Astrocyte (in vitro differentiated cells and primary cell): ENCODE measurements around the gene UBE2G2. TPM values are rescaled to one million over a fixed set of nuclear protein-coding genes. Genes with fewer than 3 reads are reported as not detected.

Experiments
- DNase-seq: peaks from one replicate; pipeline ENCODE4 v3.0.0-alpha.2; 2010; ENCODE audit warnings: low read depth
- FAIRE-seq: peaks from 2 replicates; lab custom pipeline; 2011; peaks lifted over from hg19 to GRCh38; lab: Jason Lieb, UNC
- H2AFZ ChIP-seq: 2 replicates; pipeline ENCODE4 v1.6.0; 2012; ENCODE audit warnings: low read depth, low read length, inconsistent platforms
- H3K27ac ChIP-seq: 2 replicates; pipeline ENCODE4 v1.5.1; 2011; ENCODE audit warnings: low read depth, low read length, inconsistent platforms
- H3K27me3 ChIP-seq: 2 replicates; pipeline ENCODE4 v1.6.0; 2011; ENCODE audit warnings: low read length, inconsistent platforms; ENCODE audit not compliant: insufficient read depth
- H3K36me3 ChIP-seq: 2 replicates; pipeline ENCODE4 v1.5.1; 2011; ENCODE audit warnings: low read length, inconsistent platforms; ENCODE audit not compliant: insufficient read depth
- H3K4me1 ChIP-seq: 2 replicates; pipeline ENCODE4 v1.5.1; 2011; ENCODE audit warnings: low read length, inconsistent platforms; ENCODE audit not compliant: insufficient read depth
- H3K4me2 ChIP-seq: 2 replicates; pipeline ENCODE4 v1.6.0; 2012; ENCODE audit warnings: low read length, inconsistent platforms
- H3K4me3 ChIP-seq: 2 replicates; pipeline ENCODE4 v1.5.1; 2011; ENCODE audit warnings: low read depth, mild to moderate bottlenecking, low read length, inconsistent platforms; ENCODE audit not compliant: insufficient read depth
- H3K79me2 ChIP-seq: 2 replicates; pipeline ENCODE4 v1.6.0; 2012; ENCODE audit warnings: mild to moderate bottlenecking, low read length, inconsistent platforms; ENCODE audit not compliant: insufficient read depth
- H3K9ac ChIP-seq: 2 replicates; pipeline ENCODE4 v1.6.0; 2012; ENCODE audit warnings: mild to moderate bottlenecking, low read length, inconsistent platforms
- H3K9me3 ChIP-seq: 2 replicates; pipeline ENCODE4 v1.5.1; 2012; ENCODE audit warnings: low read depth, mild to moderate bottlenecking, low read length, inconsistent platforms; ENCODE audit not compliant: insufficient read depth
- H4K20me1 ChIP-seq: 2 replicates; pipeline ENCODE4 v1.6.0; 2012; ENCODE audit warnings: low read length, inconsistent platforms; ENCODE audit not compliant: insufficient read depth
- H3K27ac Mint-ChIP-seq: one replicate; pipeline ENCODE4 v1.8.0; 2021; ENCODE audit warnings: mild to moderate bottlenecking, mixed read lengths; ENCODE audit not compliant: unreplicated experiment
- H3K27me3 Mint-ChIP-seq: one replicate; pipeline ENCODE4 v1.8.0; 2021; ENCODE audit warnings: low read depth, mixed read lengths; ENCODE audit not compliant: unreplicated experiment
- H3K36me3 Mint-ChIP-seq: one replicate; pipeline ENCODE4 v1.8.0; 2021; ENCODE audit warnings: low read depth, mixed read lengths; ENCODE audit not compliant: unreplicated experiment
- H3K4me1 Mint-ChIP-seq: one replicate; pipeline ENCODE4 v1.8.0; 2021; ENCODE audit warnings: low read depth, mixed read lengths; ENCODE audit not compliant: unreplicated experiment
- H3K4me3 Mint-ChIP-seq: one replicate; pipeline ENCODE4 v1.8.0; 2021; ENCODE audit warnings: mild to moderate bottlenecking, moderate library complexity, mixed read lengths; ENCODE audit not compliant: unreplicated experiment
- H3K9me3 Mint-ChIP-seq: one replicate; pipeline ENCODE4 v1.8.0; 2021; ENCODE audit warnings: mild to moderate bottlenecking, mixed read lengths; ENCODE audit not compliant: unreplicated experiment
- EZH2 ChIP-seq: IDR thresholded peaks from 2 replicates; pipeline ENCODE4 v1.6.1; 2012; ENCODE audit warnings: mild to moderate bottlenecking, low read length, inconsistent platforms; ENCODE audit not compliant: insufficient read depth
- total RNA-seq: library from RNA; stranded (reverse); gene quantifications from 2 replicates; pipeline ENCODE4 v1.2.1, GENCODE V29; 2021
- TF ChIP-seq, protein P1 (sequence below): IDR thresholded peaks from 2 replicates; pipeline ENCODE4 v1.5.1; 2011; ENCODE audit warnings: low read depth, mild to moderate bottlenecking, inconsistent platforms, low read length, moderate library complexity; ENCODE audit not compliant: insufficient read depth

The UBE2G2 gene
- total RNA-seq, 1 donor from 2014 or later: 74.5 TPM

DNA sequence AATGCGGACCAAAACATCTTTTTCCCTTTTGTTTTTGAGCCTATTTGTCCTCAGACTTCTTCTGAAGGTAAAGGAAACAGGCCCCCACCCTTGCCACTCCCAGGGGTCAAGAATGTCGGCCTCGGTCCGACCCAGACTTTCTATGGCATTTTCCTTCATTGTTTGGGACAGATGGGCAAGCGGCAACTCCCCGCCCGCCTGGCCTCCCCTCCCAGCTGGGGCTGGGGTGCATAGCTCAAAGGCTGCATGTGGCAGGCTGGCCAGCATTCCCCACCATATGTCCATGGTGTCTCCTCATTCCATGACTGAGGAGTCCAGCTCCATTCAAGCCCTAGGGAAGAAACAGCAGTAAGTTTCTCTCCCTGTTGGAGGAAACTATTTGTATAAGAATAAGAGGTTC lies 60.9 kb downstream of the UBE2G2 start:
- Histone ChIP-seq H4K20me1 (no peaks in the 10 kb centered on the region), H3K36me3 (no peaks in the 10 kb centered on the region), H3K4me3 (no peak overlapping the region), H3K9ac (no peak overlapping the region), H3K4me2 (no peak overlapping the region), H3K79me2 (no peaks in the 10 kb centered on the region), H3K9me3 (peaks cover 32% of the 10 kb centered on the region), H2AFZ (no peak overlapping the region), H3K27ac (no peak overlapping the region), H3K27me3 (peaks cover 2% of the 10 kb centered on the region), H3K4me1 (no peaks in the 10 kb centered on the region)
- H3K27me3 Mint-ChIP-seq: peaks cover 39% of the 10 kb centered on the region
- no peak overlapping the region for H3K27ac Mint-ChIP-seq
- FAIRE-seq (no peak), DNase-seq (no peak)
- peaks cover 2% of the 10 kb centered on the region for H3K36me3 Mint-ChIP-seq
- TF ChIP-seq, protein P1, sequence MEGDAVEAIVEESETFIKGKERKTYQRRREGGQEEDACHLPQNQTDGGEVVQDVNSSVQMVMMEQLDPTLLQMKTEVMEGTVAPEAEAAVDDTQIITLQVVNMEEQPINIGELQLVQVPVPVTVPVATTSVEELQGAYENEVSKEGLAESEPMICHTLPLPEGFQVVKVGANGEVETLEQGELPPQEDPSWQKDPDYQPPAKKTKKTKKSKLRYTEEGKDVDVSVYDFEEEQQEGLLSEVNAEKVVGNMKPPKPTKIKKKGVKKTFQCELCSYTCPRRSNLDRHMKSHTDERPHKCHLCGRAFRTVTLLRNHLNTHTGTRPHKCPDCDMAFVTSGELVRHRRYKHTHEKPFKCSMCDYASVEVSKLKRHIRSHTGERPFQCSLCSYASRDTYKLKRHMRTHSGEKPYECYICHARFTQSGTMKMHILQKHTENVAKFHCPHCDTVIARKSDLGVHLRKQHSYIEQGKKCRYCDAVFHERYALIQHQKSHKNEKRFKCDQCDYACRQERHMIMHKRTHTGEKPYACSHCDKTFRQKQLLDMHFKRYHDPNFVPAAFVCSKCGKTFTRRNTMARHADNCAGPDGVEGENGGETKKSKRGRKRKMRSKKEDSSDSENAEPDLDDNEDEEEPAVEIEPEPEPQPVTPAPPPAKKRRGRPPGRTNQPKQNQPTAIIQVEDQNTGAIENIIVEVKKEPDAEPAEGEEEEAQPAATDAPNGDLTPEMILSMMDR: no peak
- H3K9me3 Mint-ChIP-seq: peaks cover 24% of the 10 kb centered on the region
- peaks cover under 1% of the 10 kb centered on the region for H3K4me1 Mint-ChIP-seq
- H3K4me3 Mint-ChIP-seq: no peak overlapping the region

DNA sequence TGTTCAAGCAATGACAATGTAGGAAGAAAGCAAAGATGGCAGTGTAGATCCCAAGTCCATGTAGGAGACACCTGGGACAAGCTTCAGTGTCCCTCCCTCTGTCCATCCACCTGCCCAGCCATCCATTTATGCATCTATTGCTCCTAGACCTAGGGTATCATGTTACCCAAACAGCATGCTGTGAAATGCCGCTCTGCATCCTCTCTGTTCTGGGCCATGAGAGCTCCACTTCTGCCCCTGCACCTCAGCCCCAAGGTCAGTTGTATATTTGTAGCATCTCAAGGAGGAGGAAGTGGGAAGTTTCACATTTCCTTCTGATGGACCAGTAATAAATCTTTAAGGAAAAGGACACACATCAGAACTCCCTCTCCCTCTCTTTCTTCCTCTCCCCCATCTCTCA lies 62.3 kb downstream of the UBE2G2 start:
- peaks cover 24% of the 10 kb centered on the region for H3K9me3 Mint-ChIP-seq

DNA sequence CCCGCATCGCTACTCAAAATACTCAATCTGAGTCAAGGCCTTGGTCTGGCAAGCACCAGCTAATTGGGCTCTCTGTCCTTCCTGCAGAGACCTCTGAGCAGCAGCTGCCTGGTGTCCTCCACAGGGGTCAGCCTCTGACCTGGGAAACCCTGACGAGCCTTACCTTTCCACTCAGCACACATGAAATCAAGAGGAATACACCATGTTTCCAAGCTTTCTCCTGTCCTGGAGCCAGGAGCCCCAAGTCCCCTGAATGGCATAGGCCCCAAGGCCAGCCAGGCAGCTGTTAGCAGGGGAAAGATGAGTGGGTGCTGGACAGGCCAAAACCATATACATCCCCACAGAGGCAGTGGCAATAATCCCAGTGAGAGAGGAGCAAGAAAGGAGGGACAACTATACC lies 63.0 kb downstream of the UBE2G2 start:
- H3K4me1 Mint-ChIP-seq: peaks cover 4% of the 10 kb centered on the region
- H3K4me3 Mint-ChIP-seq: no peak overlapping the region
- Histone ChIP-seq H3K4me2 (no peak overlapping the region), H3K27ac (no peak overlapping the region), H3K9ac (no peak overlapping the region), H4K20me1 (no peaks in the 10 kb centered on the region), H3K36me3 (no peaks in the 10 kb centered on the region), H2AFZ (no peak overlapping the region), H3K9me3 (peaks cover 32% of the 10 kb centered on the region), H3K4me1 (no peaks in the 10 kb centered on the region), H3K27me3 (peaks cover 2% of the 10 kb centered on the region), H3K4me3 (no peak overlapping the region), H3K79me2 (no peaks in the 10 kb centered on the region)
- H3K27ac Mint-ChIP-seq: no peak overlapping the region
- H3K27me3 Mint-ChIP-seq: peaks cover 47% of the 10 kb centered on the region
- H3K36me3 Mint-ChIP-seq: peaks cover 2% of the 10 kb centered on the region
- no peak for FAIRE-seq
- no peak for TF ChIP-seq EZH2
- TF ChIP-seq, protein P1: no peak
- peaks cover 24% of the 10 kb centered on the region for H3K9me3 Mint-ChIP-seq
- DNase-seq: no peak

More for the DNA sequence above, 62.3 kb downstream of the UBE2G2 start:
- no peak overlapping the region for H3K9ac ChIP-seq
- TF ChIP-seq EZH2: no peak
- TF ChIP-seq, protein P1: no peak
- H3K27me3 Mint-ChIP-seq: peaks cover 42% of the 10 kb centered on the region
- H3K79me2 ChIP-seq: no peaks in the 10 kb centered on the region
- H3K4me3 ChIP-seq: no peak overlapping the region
- H4K20me1 ChIP-seq: no peaks in the 10 kb centered on the region
- DNase-seq (no peak), FAIRE-seq (no peak)
- peaks cover 32% of the 10 kb centered on the region for H3K9me3 ChIP-seq
- H2AFZ ChIP-seq: no peak overlapping the region
- no peak overlapping the region for H3K27ac Mint-ChIP-seq
- no peak overlapping the region for H3K27ac ChIP-seq
- peaks cover 2% of the 10 kb centered on the region for H3K36me3 Mint-ChIP-seq
- no peak overlapping the region for H3K4me3 Mint-ChIP-seq
- no peaks in the 10 kb centered on the region for H3K4me1 ChIP-seq
- H3K4me1 Mint-ChIP-seq: peaks cover 4% of the 10 kb centered on the region
- H3K4me2 ChIP-seq: no peak overlapping the region
- H3K36me3 ChIP-seq: no peaks in the 10 kb centered on the region
- peaks cover 2% of the 10 kb centered on the region for H3K27me3 ChIP-seq
